T follicular helper cell (primary cell): Measurements from ENCODE around the gene UTS2B.

Experiments used
- DNase-seq: peaks from one replicate; pipeline ENCODE4 v3.0.0-alpha.2; 2020; ENCODE audit warnings: low read depth
- total RNA-seq, 2 experiments: gene quantifications; one replicate each; lab custom pipeline; 2026; lab: John Stamatoyannopoulos, UW

UTS2B gene
- total RNA-seq = 0 to 0.04 reads per million in 2 experiments

- DNase-seq = peak; percentile 4
Measured at GRCh38 chr3:191329654-191330529, at the start of gene UTS2B. TSS of gene UTS2B (minus strand) at chr3:191330526. CDS start at chr3:191282189, 48,337 bp downstream.

GRCh38 chr3:191380001-191380400 is 49.7 kb upstream of the UTS2B start:
- DNase-seq = no peak

- DNase-seq = no peak
Measured at GRCh38 chr3:191379446-191379845, 49.1 kb upstream of the UTS2B start.

GRCh38 chr3:191378142-191378812 is 48.0 kb upstream of the UTS2B start:
- no peak for DNase-seq

GRCh38 chr3:191376516-191377141 is 46.3 kb upstream of the UTS2B start:
- no peak for DNase-seq

GRCh38 chr3:191373327-191373726 is 43.0 kb upstream of the UTS2B start:
- DNase-seq = no peak

- no peak for DNase-seq
Measured at GRCh38 chr3:191372122-191372521, 41.8 kb upstream of the UTS2B start.

GRCh38 chr3:191369616-191370010 is 39.3 kb upstream of the UTS2B start:
- no peak for DNase-seq

GRCh38 chr3:191368755-191369615 is 38.7 kb upstream of the UTS2B start:
- DNase-seq = no peak

- no peak for DNase-seq
Measured at GRCh38 chr3:191366675-191367074, 36.3 kb upstream of the UTS2B start.

- no peak for DNase-seq
Measured at GRCh38 chr3:191363221-191363620, 32.9 kb upstream of the UTS2B start.

- no peak for DNase-seq
Measured at GRCh38 chr3:191362524-191363090, 32.3 kb upstream of the UTS2B start.

- no peak for DNase-seq
Measured at GRCh38 chr3:191362037-191362436, 31.7 kb upstream of the UTS2B start.

- no peak for DNase-seq
Measured at GRCh38 chr3:191361456-191361855, 31.1 kb upstream of the UTS2B start.

GRCh38 chr3:191360620-191361019 is 30.3 kb upstream of the UTS2B start:
- no peak for DNase-seq

GRCh38 chr3:191358929-191359328 is 28.6 kb upstream of the UTS2B start:
- DNase-seq = no peak

GRCh38 chr3:191357909-191358308 is 27.6 kb upstream of the UTS2B start:
- DNase-seq = no peak

GRCh38 chr3:191356631-191357439 is 26.5 kb upstream of the UTS2B start:
- no peak for DNase-seq

- DNase-seq = no peak
Measured at GRCh38 chr3:191355406-191355805, 25.1 kb upstream of the UTS2B start.

GRCh38 chr3:191353022-191353777 is 22.9 kb upstream of the UTS2B start:
- no peak for DNase-seq
